NCI-H128 (cell line): ENCODE measurements around the gene KRTAP5-4.

Experiments used
- DNase-seq: peaks from one replicate; lab custom pipeline; 2025; ENCODE audit not compliant: unreplicated experiment; lab: John Stamatoyannopoulos, UW

Gene KRTAP5-4

GRCh38 chr11:1574238-1574932 is 47.6 kb downstream of the KRTAP5-4 start:
- peak; percentile 26 for DNase-seq

- no peak for DNase-seq
These were observed 48.1 kb downstream of the KRTAP5-4 start for GRCh38 chr11:1573903-1574237.

DNA sequence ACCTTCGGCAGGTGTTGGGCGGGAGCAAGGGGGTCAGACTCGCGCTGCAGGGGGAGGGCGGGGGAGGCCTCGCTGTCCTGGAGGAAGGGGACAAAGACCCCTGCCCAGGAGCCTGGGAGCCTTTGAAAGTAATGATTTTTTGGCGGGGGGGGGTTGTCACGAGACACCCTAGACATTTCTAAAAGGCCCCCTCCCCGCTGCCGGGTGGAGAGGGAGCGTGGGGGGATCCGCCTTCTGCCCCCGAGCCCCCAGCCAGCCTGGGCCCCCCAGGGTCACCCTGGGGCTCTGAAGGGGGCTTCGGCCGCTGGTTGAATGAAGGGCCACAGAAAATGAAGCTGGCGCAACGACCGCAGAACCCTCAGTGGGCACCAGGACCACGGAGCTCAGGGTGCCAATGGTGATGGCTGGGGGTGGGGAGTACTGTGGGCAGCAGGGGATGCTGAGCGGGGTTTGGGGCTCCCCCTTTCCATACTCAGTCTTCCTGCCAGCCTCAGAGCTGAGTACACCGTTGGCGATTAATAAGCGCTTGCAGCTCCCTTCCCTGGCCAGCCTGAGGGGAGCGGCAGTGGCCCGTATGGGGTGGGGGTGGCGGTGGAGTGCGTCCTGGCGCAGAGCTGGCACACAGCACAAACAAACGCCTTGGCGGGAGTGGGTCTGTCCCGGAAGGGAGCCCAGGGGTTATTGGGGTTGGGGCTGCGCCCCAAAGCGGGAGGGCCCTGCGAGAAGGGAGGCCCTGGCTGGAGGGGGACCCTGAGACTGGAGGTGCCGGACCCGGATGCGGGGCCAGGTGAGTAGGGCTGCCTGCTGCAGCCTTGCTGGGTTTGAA is 48.6 kb downstream of the KRTAP5-4 start:
- DNase-seq, result no peak

DNA sequence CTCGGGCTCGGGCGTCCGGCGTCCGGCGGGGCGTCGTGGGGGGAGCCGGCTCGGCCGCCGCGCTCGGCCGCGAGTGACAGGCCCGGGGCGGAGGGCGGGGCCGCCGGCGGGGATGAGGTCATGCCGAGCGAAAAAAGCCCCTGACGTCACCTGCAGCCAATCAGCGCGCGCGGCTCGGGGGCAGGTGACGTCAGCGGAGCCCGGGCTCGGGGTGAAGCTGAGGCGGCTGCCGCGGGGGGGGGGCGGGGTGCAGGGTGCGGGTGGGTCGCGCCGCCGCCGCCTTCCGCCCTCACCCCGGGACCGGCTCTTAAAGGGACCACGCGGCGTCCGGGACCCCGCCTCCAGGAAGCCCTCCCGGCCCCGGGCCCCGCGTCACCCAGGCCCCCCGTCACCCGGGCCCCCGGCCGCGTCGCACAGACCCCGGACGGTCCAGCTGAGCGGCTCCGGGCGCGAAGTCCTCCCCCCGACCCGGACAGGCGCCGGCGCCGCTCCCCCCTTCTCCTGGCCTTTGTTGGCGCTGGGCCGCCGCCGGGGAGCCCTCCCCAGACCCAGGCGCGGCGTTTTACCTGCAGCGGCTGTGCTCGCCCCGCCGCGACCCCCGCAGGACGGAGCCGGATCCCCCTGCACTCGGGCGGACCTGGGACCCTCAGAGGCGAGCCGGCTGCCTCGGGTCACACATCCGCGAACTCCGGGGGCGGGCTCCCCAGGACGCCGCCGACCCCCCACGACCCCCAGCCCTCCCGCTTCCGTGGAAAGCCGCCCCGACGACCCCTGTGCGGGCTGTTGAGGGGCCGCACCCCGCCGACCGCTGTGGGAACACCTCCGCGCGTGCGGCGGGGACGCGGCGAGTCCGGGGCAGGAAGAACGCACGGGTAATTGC is 49.5 kb downstream of the KRTAP5-4 start, which contains the start of gene DUSP8:
Gene DUSP8, minus strand, starts transcription at position 75 of the 880 bp plus-strand sequence. CDS start 6,445 bp downstream, outside the sequence.
- peak; percentile 62 for DNase-seq

DNA sequence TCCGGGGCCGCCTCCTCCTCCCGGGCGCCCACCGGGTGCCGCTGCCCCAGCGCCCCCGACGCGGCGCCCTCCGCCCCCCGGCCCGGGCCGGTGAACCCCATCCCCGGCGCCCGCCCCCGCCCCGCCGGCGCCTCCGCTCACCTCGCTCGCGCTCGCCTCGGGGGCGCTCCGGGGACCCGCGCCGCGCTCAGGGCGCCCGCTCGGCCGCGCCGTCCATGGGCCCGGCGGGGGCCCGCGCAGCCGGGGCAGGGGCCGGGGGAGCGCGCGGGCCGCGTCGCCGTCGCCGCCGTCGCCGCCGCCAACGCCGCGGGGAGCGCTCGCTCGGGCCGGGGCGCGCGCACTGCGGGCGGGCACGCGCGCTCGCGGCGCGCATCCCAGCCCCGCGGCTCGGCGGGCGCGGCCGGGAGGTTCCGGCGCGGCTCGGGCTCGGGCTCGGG is 50.2 kb downstream of the KRTAP5-4 start:
- no peak for DNase-seq
